GM19397 (cell line): ENCODE data around the gene SNX30.

ENCODE experiments used
- ATAC-seq: cut with Tn5 transposase; IDR thresholded peaks from one replicate; pipeline ENCODE4 v1.9.1; 2021; ENCODE audit warnings: mild to moderate bottlenecking, moderate library complexity; ENCODE audit not compliant: unreplicated experiment

Gene SNX30

GRCh38 chr9:112819635-112820496 is 69.3 kb downstream of the SNX30 start:
- no peak for ATAC-seq

DNA sequence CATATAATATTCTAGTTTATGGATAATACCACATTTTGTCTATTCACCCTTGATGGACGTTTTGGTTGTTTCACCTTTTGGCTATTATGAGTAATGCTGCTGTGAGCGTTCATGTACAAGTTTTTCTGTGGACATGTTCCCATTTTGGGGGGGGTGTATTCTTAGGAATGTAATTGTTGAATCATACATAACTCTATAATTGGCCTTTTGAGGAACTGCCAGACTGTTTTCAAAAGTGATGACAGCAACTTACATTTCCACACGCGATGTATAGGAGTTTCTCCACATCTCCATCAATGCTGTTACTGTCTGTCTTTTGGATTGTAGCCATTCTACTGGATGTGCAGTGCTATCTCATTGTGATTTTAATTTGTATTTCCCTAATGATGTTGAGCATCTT is 70.3 kb downstream of the SNX30 start:
- no peak for ATAC-seq

DNA sequence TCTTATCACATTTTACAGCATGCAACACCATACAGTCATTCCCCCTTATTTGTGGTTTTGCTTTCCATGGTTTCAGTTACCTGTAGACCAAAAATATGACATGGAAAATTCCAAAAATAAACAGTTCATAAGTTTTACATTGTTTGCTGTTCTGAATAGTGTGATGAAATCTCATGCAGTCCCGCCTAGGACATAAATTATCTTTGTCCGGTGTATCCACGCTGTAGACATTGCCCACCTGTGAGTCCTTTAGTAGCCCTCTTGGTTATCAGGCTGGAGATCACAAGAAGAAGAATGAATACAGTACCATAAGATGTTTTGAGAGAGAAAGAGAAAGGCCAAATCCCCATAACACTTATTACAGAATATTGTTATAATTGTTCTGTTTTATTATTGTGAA is 72.1 kb downstream of the SNX30 start:
- ATAC-seq = no peak

GRCh38 chr9:112823257-112823656 is 72.7 kb downstream of the SNX30 start:
- ATAC-seq = no peak

DNA sequence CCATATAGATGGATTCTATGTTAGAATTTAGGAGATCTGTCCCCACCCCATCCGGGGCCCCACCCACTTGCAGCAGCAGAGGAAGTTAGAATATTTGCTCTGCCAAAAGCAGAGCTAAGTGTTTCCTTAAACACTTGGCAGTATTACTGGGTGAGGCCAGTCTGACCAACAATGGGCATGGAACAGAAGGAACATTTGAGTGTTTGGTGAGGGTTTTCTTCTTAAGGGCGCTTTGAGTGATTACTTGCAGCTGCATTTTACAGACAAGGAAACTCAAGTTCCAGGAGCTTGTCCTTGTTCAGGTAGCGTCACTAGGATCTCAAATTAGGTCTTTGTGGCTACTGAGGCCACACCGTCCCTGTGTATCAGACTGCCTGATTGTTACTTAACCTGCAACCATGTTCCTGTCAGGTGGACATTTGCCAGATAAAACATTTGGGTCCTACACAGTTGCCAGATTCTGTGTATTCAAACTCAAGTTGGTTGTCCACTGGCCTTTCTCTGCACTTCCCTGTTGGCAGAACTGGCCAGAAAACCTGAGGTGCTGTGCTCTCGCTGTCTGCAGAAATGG is 80.8 kb downstream of the SNX30 start:
- ATAC-seq = no peak

- no peak for ATAC-seq
These were observed 81.4 kb downstream of the SNX30 start for GRCh38 chr9:112831969-112832368.

- no peak for ATAC-seq
These were observed 82.5 kb downstream of the SNX30 start for GRCh38 chr9:112833081-112833480.

- ATAC-seq = no peak
These were observed 85.8 kb downstream of the SNX30 start for GRCh38 chr9:112836394-112836793.

- ATAC-seq = no peak
These were observed 87.8 kb downstream of the SNX30 start for GRCh38 chr9:112838342-112838741.

DNA sequence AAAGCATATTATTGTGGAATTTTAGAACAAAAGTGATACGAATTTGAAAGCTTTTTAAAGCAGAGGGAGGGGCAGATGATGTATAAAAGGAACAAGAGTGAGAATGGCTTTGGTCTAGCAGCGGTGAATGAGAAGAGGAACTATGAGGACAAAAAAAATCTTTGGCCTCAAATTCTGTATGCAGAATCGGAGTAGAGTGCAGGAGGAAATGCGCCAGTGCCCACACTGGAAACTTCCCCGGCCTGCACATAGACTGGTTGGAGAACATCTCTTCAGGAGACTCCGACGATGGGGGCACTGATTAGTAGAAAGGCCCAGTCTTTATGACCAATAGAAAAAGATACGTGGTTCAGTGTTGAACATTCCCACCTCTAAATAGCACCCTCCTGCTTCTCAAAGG is 88.8 kb downstream of the SNX30 start:
- no peak for ATAC-seq

DNA sequence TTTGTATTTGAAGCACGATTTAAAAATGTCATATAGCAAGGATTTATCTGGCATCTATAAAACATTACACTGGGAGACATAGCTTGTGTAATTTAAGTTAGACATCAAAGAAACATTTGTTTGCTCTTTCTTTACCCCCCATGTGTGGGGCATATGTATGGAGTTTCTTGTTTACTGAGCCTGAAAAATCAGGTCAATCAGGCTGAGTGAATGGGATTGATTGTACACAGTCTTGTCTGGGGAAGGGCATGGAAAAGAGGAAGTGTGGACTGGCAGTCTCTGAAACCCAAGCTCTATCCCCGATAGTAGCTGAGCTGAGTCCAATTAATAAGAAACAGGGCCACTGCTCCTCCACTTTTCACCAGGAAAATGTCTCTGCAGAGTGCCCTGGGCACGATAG is 90.7 kb downstream of the SNX30 start:
- ATAC-seq = no peak

DNA sequence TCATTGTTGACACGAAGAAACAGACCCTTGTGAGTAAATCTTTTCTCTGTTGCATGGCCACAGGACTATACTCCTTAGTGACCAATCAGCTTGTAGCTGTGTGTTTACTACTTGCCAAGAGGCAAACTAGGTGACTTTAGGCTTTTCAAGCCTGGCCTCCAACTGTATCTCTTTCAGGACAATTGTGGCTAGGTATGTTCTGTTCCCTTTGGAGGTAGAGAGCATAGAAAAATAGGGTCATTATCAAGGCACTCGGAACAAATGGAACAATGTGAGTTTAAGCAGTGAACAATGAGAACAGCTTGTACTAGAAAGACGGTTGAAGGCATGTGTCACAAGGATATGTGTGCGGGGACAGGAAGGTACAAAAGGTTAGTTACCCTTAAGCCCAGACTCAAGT is 92.0 kb downstream of the SNX30 start:
- no peak for ATAC-seq

GRCh38 chr9:112844771-112845542 is 94.4 kb downstream of the SNX30 start:
- peak; percentile 74 for ATAC-seq

DNA sequence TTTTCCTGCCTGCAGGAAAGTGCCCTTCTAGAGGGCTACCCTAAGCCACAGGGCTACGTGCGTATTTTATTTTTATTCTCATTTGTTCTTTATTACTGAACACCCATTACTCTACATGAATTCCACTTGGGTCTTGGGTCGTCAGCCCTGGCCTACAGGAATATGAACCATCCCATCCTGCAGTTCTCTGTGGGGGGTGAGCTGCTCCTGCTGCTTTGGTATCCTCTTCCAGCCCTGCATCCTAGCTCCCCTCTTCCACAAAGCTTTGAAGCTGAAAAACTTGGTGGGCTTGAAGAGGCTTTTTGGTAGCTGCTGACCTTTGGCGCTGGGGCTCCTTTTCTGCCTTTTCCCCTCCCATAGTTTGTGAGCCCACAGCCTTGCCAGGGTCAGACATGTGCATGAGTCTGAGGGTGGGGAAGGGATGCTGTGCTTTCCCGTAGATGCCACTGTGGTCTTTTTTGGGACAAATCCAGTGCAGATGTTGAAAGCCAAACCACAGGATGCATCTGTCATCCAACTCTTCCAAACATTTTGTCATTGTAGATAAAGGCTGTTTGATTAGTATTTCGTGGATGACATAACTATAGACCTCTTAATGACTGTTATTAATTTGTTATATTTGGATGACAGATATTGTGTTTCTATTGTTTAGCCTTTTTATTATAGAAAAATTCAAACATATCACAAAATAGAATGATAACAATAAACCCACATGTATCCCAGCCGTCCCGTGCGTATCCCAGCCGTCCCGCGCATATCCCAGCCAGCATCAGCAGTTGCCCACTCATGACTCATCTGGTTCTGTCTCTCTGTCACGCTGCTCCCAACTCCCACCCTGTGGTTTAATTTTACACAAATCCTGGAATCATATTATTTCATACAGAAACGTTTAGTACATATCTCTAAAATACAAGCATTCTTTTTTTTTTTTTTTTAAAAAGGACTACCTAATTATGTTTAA is 96.2 kb downstream of the SNX30 start:
- no peak for ATAC-seq

DNA sequence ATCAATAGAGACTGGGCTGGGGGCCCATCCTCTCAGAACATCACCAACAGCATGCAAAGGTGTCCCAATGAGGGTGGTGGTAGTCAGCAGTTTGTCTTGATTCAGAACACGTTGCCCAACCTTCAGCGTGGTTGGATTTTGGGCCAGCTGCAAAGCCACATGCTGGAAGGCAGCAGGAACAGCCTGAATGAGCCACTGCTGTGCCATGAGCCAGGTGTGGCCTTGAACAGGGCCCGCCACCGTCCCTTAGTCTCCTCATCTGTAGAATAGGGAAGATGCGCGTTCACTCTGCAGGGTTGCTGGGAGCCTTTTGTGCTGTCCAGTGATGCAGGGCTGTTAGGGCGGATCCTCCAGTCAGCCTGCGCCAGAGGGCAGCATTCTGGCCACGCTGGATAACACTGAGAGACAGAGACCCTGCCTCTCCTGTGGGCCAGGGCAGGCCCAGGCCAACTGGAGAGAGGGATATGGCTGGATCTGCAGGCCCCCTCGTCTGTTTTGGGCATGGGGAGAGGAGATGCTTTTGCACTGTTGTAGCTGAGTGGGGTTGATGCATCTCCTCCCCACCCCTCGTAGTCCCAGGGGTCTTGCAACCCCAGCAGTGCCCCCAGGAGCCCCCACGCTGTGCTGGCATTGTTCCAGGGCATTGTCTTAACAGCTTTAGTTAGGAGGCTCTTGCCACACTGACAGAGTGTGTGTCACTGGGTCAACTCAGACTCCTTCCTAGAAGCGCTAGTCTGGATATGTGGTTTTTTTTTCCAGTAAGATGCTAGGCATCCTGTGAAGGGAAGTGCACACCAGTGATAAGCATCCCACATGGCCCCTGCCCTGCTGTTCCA is 98.0 kb downstream of the SNX30 start:
- ATAC-seq = no peak

- ATAC-seq = no peak
These were observed 98.9 kb downstream of the SNX30 start for GRCh38 chr9:112849363-112849922.

- ATAC-seq = no peak
These were observed 100.3 kb downstream of the SNX30 start for GRCh38 chr9:112850840-112851239.

GRCh38 chr9:112852741-112853504 is 102.4 kb downstream of the SNX30 start:
- no peak for ATAC-seq
